HL-60/S4 treated with phorbol 12-myristate 13-acetate at 8.2 ng/mL for 4 days and 3 days (cell line): ENCODE data around the gene AKAP13.

ENCODE experiments used
- in situ Hi-C: fragments of 300-500 bp; cut with MboI; formaldehyde crosslinking; loops from 2 replicates; pipeline ENCODE4 v1.15.0; 2022; ENCODE audit warnings: low sequenced_read_pairs

AKAP13 gene

GRCh38 chr15:85745023-85745422 lies 364.6 kb downstream of the AKAP13 start:
- in situ Hi-C loops: no loop called here

GRCh38 chr15:85745525-85746150 lies 365.2 kb downstream of the AKAP13 start:
- in situ Hi-C loops: no loop called here

DNA sequence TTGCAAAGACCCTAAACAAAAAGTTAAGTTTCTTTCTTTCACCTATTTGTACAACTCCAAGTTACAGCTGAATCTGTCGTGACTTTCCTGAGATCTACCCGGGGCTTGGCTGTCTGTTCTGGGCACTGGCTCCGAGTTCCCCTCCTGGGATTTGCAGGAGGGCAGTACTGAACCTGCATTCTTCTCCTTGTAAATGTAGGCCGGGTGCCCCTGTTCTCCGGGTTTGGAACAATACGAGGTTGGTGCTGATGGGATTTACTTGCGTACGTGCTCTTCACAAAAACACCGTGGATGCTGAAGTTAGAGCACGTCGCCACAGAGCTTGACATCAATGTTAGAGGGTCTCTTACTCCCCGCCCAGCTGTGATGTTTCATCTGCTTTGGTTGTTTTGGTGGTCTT lies 366.2 kb downstream of the AKAP13 start:
- in situ Hi-C loops: no loop called here

GRCh38 chr15:85748176-85748575 lies 367.8 kb downstream of the AKAP13 start:
- in situ Hi-C loops: no loop called here

DNA sequence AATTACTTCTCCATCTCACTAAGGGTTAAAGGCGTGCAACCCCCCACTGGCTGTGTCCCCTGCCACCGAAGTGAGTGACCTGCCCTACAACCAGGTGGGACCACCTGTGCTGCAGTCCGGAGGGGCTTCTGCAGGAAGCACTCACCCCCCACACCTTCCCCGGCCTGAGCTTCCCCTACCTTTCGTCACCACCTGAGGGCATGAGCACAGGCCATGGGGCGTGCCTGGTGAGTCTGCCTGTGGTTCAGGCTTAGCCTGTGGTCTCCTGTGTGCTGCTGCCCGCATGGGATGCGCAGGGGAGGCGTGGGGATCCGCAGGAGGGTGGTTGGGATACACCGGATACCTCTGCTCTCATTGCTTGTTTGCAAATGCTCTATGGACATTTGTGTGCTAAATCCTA lies 368.3 kb downstream of the AKAP13 start:
- in situ Hi-C loops: no loop called here

DNA sequence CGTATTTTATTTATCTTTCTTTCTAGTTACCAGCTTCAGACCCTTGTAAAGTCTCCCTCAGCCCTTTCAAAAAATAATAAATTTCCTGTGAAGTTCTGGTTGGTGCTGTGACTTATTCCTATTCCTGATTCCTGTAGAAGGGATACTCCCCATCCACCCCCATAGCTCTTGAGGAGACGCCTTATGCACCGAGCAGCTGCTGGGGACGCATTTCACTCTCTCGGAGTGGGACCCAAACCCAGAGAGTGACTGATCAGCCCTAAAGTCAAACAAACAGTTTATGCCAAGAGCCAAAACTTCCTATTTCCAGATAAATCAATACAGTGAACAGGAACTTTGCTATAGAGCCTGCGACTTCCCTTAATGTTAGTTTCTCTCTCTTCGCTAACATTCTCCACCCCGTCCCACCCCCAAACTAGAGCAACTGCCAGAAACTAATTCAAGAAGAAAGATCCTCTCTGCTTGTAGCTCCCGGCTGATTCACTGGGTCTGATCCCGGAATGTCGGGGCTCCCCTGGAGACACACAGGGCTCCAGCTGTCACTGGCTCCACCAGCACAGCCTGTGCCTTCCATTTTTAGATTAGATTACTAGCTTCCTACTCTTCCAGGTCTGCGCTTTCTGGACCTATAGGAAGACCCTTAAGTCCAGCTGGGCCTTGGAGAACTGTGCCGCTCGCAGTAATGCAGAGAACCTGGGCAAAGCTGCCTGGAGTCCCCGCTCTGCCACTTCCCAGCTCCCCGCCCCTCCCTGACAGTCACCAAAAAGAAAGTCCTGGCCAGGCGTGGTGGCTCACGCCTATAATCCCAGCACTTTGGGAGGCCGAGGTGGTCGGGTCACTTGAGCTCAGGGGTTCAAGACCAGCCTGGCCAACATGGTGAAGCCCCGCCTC lies 369.1 kb downstream of the AKAP13 start:
- in situ Hi-C loops: no loop called here

GRCh38 chr15:85750319-85751290 lies 370.2 kb downstream of the AKAP13 start:
- in situ Hi-C loops: no loop called here

GRCh38 chr15:85751291-85752123 lies 371.1 kb downstream of the AKAP13 start:
- in situ Hi-C loops: no loop called here

DNA sequence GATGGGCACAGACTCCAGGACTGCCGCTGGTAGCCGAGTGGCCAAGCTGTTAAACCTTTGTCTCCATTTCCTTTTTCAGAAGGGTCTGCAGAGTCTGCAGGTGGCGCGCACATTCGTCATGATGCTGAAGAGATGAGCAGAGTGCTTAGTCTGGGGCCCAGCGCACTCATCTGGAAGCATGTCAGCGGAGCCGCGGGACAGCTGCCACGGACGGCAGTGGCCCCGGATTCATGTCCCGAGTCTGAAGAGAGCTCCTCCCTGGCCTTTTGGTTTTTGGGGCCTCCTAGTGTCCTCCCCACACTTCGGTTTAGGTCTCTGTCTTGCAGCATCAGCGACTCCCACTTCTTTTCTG lies 371.7 kb downstream of the AKAP13 start:
- in situ Hi-C loops: no loop called here

GRCh38 chr15:85752491-85752961 lies 372.1 kb downstream of the AKAP13 start:
- in situ Hi-C loops: no loop called here

GRCh38 chr15:85753261-85753660 lies 372.9 kb downstream of the AKAP13 start:
- in situ Hi-C loops: no loop called here

DNA sequence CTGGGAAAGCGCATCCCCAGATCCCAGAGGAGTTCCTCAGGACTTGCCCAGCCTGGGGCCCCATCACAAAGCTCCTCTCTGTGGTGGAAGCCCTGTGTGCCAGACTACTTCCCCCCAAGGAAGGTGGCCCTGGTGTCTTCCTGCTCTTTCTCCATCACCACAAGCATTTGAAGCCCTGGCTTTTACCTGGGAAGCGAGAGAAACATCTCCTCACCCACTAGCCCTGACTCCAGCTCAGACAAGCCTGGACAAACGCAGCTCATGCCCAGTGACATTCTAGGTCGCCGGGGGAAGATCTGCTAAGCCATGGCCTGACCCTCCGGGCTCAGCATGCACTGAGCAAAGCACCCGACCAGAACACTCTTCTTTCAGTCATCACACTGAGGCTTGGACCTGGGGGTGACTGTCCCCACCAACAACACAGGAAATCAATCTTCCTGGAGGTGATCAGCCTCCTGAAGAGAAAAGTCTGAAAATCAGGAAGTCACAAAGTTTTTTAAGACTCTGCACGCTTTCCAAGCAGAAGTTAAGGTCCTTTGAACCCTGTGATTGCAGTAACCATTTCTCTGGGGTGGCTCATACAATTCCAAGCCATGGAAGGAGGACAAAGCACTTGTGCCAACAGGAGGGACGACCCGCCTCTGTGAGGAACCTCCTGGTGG lies 373.5 kb downstream of the AKAP13 start:
- in situ Hi-C loops: no loop called here

GRCh38 chr15:85754989-85755388 lies 374.6 kb downstream of the AKAP13 start:
- in situ Hi-C loops: no loop called here

DNA sequence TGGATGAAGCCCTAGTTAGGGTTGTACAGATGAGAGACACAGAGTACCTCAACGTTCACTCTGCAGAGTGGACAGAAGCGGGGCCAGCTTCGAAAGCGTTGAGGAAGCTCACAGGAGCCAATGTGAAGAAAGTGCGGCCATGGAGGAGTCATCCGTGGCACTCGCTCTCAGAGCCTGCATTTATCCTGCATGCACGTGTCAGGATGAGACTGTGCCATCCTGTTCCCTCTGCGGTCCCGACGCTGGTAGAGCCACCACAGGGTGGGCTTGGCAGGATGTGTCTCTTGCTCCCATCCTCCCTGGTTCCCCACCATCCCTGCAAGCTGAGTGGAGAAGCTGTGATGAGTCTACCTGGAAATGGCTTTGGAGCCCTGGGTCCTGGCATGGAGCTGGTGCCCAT lies 375.1 kb downstream of the AKAP13 start:
- in situ Hi-C loops: no loop called here

- in situ Hi-C loops: no loop called here
Observed at GRCh38 chr15:85755942-85756341, 375.5 kb downstream of the AKAP13 start.

- in situ Hi-C loops: no loop called here
Observed at GRCh38 chr15:85756411-85757072, 376.1 kb downstream of the AKAP13 start.

GRCh38 chr15:85757073-85757938 lies 376.9 kb downstream of the AKAP13 start:
- in situ Hi-C loops: no loop called here

- in situ Hi-C loops: no loop called here
Observed at GRCh38 chr15:85757939-85758654, 377.7 kb downstream of the AKAP13 start.
